CD4-positive, alpha-beta T cell (primary cell): ENCODE measurements around the gene GALNT10. TPM values are rescaled to one million over a fixed set of nuclear protein-coding genes. Genes with fewer than 3 reads are reported as not detected.

Experiments used
- ATAC-seq: fragments of 200-7000 bp; cut with Tn5 transposase; one replicate; pipeline ENCODE4 v1.10.0; 2022; ENCODE audit warnings: mild to moderate bottlenecking; ENCODE audit not compliant: poor library complexity
- CTCF ChIA-PET: fragments of 350-600 bp; sonication (Branson Sonifier 250); formaldehyde crosslinking; loops from one replicate; lab custom pipeline; 2021; ENCODE audit warnings: antibody characterized with exemption, inconsistent platforms; lab: Charles Lee
- POLR2A ChIA-PET: fragments of 350-600 bp; sonication (Branson Sonifier 250); formaldehyde crosslinking; loops from one replicate; lab custom pipeline; 2021; ENCODE audit warnings: antibody characterized with exemption, inconsistent platforms; lab: Charles Lee
- DNase-seq, 14 experiments: peaks; one replicate each; pipeline ENCODE4 v3.0.0-alpha.2; 2013 to 2020; ENCODE audit warnings: mixed read lengths in 2 of 14
- H3K27ac ChIP-seq, 2 donors: one replicate each; pipeline versions ENCODE4 v1.5.1 to v1.7.0; 2013; ENCODE audit warnings: low read length in 2 of 2, low read depth in 1 of 2, mild to moderate bottlenecking in 1 of 2
- H3K27me3 ChIP-seq, 2 experiments: 1 replicate in 1 of 2; 2 replicates in 1 of 2; pipeline versions ENCODE4 v1.6.1 to v1.7.0; 2013; ENCODE audit warnings: low read length in 2 of 2, control low read depth in 1 of 2, mild to moderate bottlenecking in 1 of 2, moderate library complexity in 1 of 2; ENCODE audit not compliant: insufficient read depth in 2 of 2, control insufficient read depth in 1 of 2
- H3K36me3 ChIP-seq: one replicate; pipeline ENCODE4 v1.6.1; 2013; ENCODE audit warnings: low read length, control low read depth; ENCODE audit not compliant: insufficient read depth
- H3K4me1 ChIP-seq: one replicate; pipeline ENCODE4 v1.6.1; 2013; ENCODE audit warnings: low read length, control low read depth; ENCODE audit not compliant: insufficient read depth
- H3K4me3 ChIP-seq: one replicate; pipeline ENCODE4 v1.5.1; 2013; ENCODE audit warnings: mild to moderate bottlenecking, low read length, moderate library complexity
- H3K9me3 ChIP-seq, 2 experiments: 1 replicate in 1 of 2; 2 replicates in 1 of 2; pipeline versions ENCODE4 v1.6.1 to v1.7.0; 2013; ENCODE audit warnings: low read length in 2 of 2, mild to moderate bottlenecking in 2 of 2, control low read depth in 1 of 2, moderate library complexity in 1 of 2; ENCODE audit not compliant: control insufficient read depth in 1 of 2, insufficient read depth in 1 of 2
- H3K27ac Mint-ChIP-seq: one replicate; pipeline ENCODE4 v1.8.0; 2020; ENCODE audit warnings: mixed read lengths
- H3K27me3 Mint-ChIP-seq: one replicate; pipeline ENCODE4 v1.8.0; 2021; ENCODE audit warnings: mixed read lengths
- H3K36me3 Mint-ChIP-seq: one replicate; pipeline ENCODE4 v1.8.0; 2021; ENCODE audit warnings: low read depth, mixed read lengths
- H3K4me1 Mint-ChIP-seq: one replicate; pipeline ENCODE4 v1.8.0; 2021; ENCODE audit warnings: low read depth, mixed read lengths
- H3K4me3 Mint-ChIP-seq: one replicate; pipeline ENCODE4 v1.8.0; 2020; ENCODE audit warnings: mild to moderate bottlenecking, mixed read lengths
- H3K9me3 Mint-ChIP-seq: one replicate; pipeline ENCODE4 v1.8.0; 2020; ENCODE audit warnings: mixed read lengths
- CTCF ChIP-seq: fragments of 200-600 bp; IDR thresholded peaks from one replicate; pipeline ENCODE4 v1.8.0; 2022; ENCODE audit warnings: antibody characterized with exemption, mild to moderate bottlenecking
- intact Hi-C, 2 experiments: fragments of 100-400 bp; cut with DNase I in 1 of 2; cut with micrococcal nuclease in 1 of 2; formaldehyde crosslinking; loops; one replicate each; pipeline versions ENCODE4 v1.15.1 to v1.9.0; 2023 to 2025; cut with DNase I, micrococcal nuclease
- total RNA-seq, 174 experiments: library from RNA in 2 of 174; stranded (reverse) in 2 of 174; gene quantifications; one replicate each; pipeline ENCODE4 v1.2.3 and lab custom pipeline; 2021 to 2026

GALNT10 gene
- total RNA-seq, 2 experiments from 2014 or later: 21.7 to 23.0 TPM

GRCh38 chr5:154189256-154189818, 1.2 kb upstream of the GALNT10 start:
- DNase-seq (no peak), ATAC-seq (no peak)
- peaks cover 4% of the 10 kb centered on the region for H3K36me3 Mint-ChIP-seq
- peaks cover 4% of the 10 kb centered on the region for H3K36me3 ChIP-seq
- ChIA-PET CTCF (interaction anchor here (0.7 to 3.1 kb wide), 8 partner anchors 9 to 252 kb away, joined by 3 to 20 read pairs (median 4); no protein-coding TSS in a partner anchor), POLR2A (interaction anchor here (0.6 to 3.4 kb wide), 12 partner anchors 8 to 256 kb away, joined by 3 to 51 read pairs (median 10); partner anchors contain the start of genes FAM114A2 and MFAP3)
- peaks cover 35% of the 10 kb centered on the region for H3K4me1 ChIP-seq
- H3K4me3 Mint-ChIP-seq: peak overlapping the region; percentile 94
- no peaks in the 10 kb centered on the region for H3K27me3 ChIP-seq
- no peaks in the 10 kb centered on the region for H3K9me3 Mint-ChIP-seq
- peaks cover 38% of the 10 kb centered on the region for H3K4me1 Mint-ChIP-seq
- peak overlapping the region; percentile 95 for H3K4me3 ChIP-seq
- peak overlapping the region; percentile 81 for H3K27ac Mint-ChIP-seq
- intact Hi-C loops: loop anchor here (5.0 to 10.0 kb wide), 3 partner anchors 152 to 255 kb away; partner anchors contain the start of genes FAM114A2 (in 1 of the 2), MFAP3 (in 1 of the 2) and SAP30L (in 1 of the 2)
- H3K27me3 Mint-ChIP-seq: no peaks in the 10 kb centered on the region
- H3K9me3 ChIP-seq: no peaks in the 10 kb centered on the region
- no peak overlapping the region for H3K27ac ChIP-seq
- TF ChIP-seq CTCF: no peak

- Histone ChIP-seq H3K27ac (peak overlapping the region; percentile 42 to 66), H3K27me3 (no peaks in the 10 kb centered on the region), H3K36me3 (peaks cover 8% of the 10 kb centered on the region), H3K4me3 (peak overlapping the region; percentile 95), H3K9me3 (no peaks in the 10 kb centered on the region), H3K4me1 (peaks cover 35% of the 10 kb centered on the region)
- Mint-ChIP-seq H3K27me3 (no peaks in the 10 kb centered on the region), H3K4me1 (peaks cover 38% of the 10 kb centered on the region), H3K27ac (peak overlapping the region; percentile 81), H3K4me3 (peak overlapping the region; percentile 94), H3K9me3 (no peaks in the 10 kb centered on the region), H3K36me3 (peaks cover 4% of the 10 kb centered on the region)
- intact Hi-C loops: loop anchor here (5.0 to 10.0 kb wide), 7 partner anchors 153 to 752 kb away; partner anchors contain the start of genes SAP30L (in 2 of the 2), CNOT8 (in 1 of the 2), FAM114A2 (in 1 of the 2) and FAXDC2 (in 1 of the 2)
- peak; percentile 65 for TF ChIP-seq CTCF
- POLR2A ChIA-PET: interaction anchor here (0.6 to 3.4 kb wide), 15 partner anchors 7 to 255 kb away, joined by 3 to 51 read pairs (median 6); partner anchors contain the start of genes FAM114A2 and MFAP3
- CTCF ChIA-PET: interaction anchor here (0.7 to 3.1 kb wide), 8 partner anchors 9 to 251 kb away, joined by 3 to 20 read pairs (median 4); no protein-coding TSS in a partner anchor
- ATAC-seq (peak; percentile 75), DNase-seq (peak; percentile 65 to 92 (median 75))
Observed at GRCh38 chr5:154189819-154190594, 526 bp upstream of the GALNT10 start.
